Stimulated activated naive CD8-positive, alpha-beta T cell treated with anti-CD3 and anti-CD28 coated beads, Interleukin-15, Interleukin-2, amounts not matched to agents 100 ng/mL and 50 ng/mL, for 24 hours (primary cell): Measurements from ENCODE around the gene ZFP36L1.

ENCODE experiments used
- H3K27ac Mint-ChIP-seq: one replicate; pipeline ENCODE4 v1.8.0; 2021; ENCODE audit warnings: mild to moderate bottlenecking, mixed read lengths
- H3K27me3 Mint-ChIP-seq: one replicate; pipeline ENCODE4 v1.8.0; 2021; ENCODE audit warnings: mixed read lengths
- H3K36me3 Mint-ChIP-seq: one replicate; pipeline ENCODE4 v1.8.0; 2021; ENCODE audit warnings: low read depth, mixed read lengths
- H3K4me1 Mint-ChIP-seq: one replicate; pipeline ENCODE4 v1.8.0; 2021; ENCODE audit warnings: low read depth, mixed read lengths
- H3K4me3 Mint-ChIP-seq: one replicate; pipeline ENCODE4 v1.8.0; 2021; ENCODE audit warnings: mild to moderate bottlenecking, mixed read lengths
- H3K9me3 Mint-ChIP-seq: one replicate; pipeline ENCODE4 v1.8.0; 2021; ENCODE audit warnings: mixed read lengths

ZFP36L1 gene

GRCh38 chr14:68808696-68809480, 16.0 kb upstream of the ZFP36L1 start:
- no peaks in the 10 kb centered on the region for H3K27me3 Mint-ChIP-seq
- H3K36me3 Mint-ChIP-seq, result peaks cover 8% of the 10 kb centered on the region
- H3K27ac Mint-ChIP-seq, result no peak overlapping the region
- H3K9me3 Mint-ChIP-seq, result no peaks in the 10 kb centered on the region
- H3K4me3 Mint-ChIP-seq, result no peak overlapping the region
- peaks cover 67% of the 10 kb centered on the region for H3K4me1 Mint-ChIP-seq

GRCh38 chr14:68807987-68808386, 15.1 kb upstream of the ZFP36L1 start:
- Mint-ChIP-seq H3K27ac (no peak overlapping the region), H3K9me3 (peaks cover 4% of the 10 kb centered on the region), H3K27me3 (no peaks in the 10 kb centered on the region), H3K36me3 (peaks cover 8% of the 10 kb centered on the region), H3K4me1 (peaks cover 58% of the 10 kb centered on the region), H3K4me3 (no peak overlapping the region)

- no peak overlapping the region for H3K4me3 Mint-ChIP-seq
- H3K27ac Mint-ChIP-seq, result peak overlapping the region; percentile 77
- H3K27me3 Mint-ChIP-seq, result no peaks in the 10 kb centered on the region
- H3K4me1 Mint-ChIP-seq, result peaks cover 50% of the 10 kb centered on the region
- peaks cover 4% of the 10 kb centered on the region for H3K9me3 Mint-ChIP-seq
- peaks cover 8% of the 10 kb centered on the region for H3K36me3 Mint-ChIP-seq
Measured at GRCh38 chr14:68807148-68807600, 14.3 kb upstream of the ZFP36L1 start.

GRCh38 chr14:68806526-68807147, 13.8 kb upstream of the ZFP36L1 start:
- H3K9me3 Mint-ChIP-seq, result peaks cover 10% of the 10 kb centered on the region
- H3K4me1 Mint-ChIP-seq, result peaks cover 52% of the 10 kb centered on the region
- H3K27ac Mint-ChIP-seq, result peak overlapping the region; percentile 77
- no peak overlapping the region for H3K4me3 Mint-ChIP-seq
- no peaks in the 10 kb centered on the region for H3K27me3 Mint-ChIP-seq
- H3K36me3 Mint-ChIP-seq, result peaks cover 14% of the 10 kb centered on the region

- Mint-ChIP-seq H3K9me3 (peaks cover 15% of the 10 kb centered on the region), H3K4me1 (peaks cover 57% of the 10 kb centered on the region), H3K36me3 (peaks cover 17% of the 10 kb centered on the region), H3K4me3 (peak overlapping the region; percentile 2), H3K27me3 (no peaks in the 10 kb centered on the region), H3K27ac (no peak overlapping the region)
Measured at GRCh38 chr14:68805414-68805813, 12.5 kb upstream of the ZFP36L1 start.

- H3K4me1 Mint-ChIP-seq, result peaks cover 71% of the 10 kb centered on the region
- peak overlapping the region; percentile 24 for H3K4me3 Mint-ChIP-seq
- peak overlapping the region; percentile 54 for H3K27ac Mint-ChIP-seq
- H3K9me3 Mint-ChIP-seq, result peaks cover 18% of the 10 kb centered on the region
- H3K27me3 Mint-ChIP-seq, result no peaks in the 10 kb centered on the region
- H3K36me3 Mint-ChIP-seq, result peaks cover 17% of the 10 kb centered on the region
Measured at GRCh38 chr14:68801631-68802030, 8.8 kb upstream of the ZFP36L1 start.

- Mint-ChIP-seq H3K4me3 (no peak overlapping the region), H3K36me3 (peaks cover 17% of the 10 kb centered on the region), H3K9me3 (peaks cover 18% of the 10 kb centered on the region), H3K27me3 (no peaks in the 10 kb centered on the region), H3K27ac (no peak overlapping the region), H3K4me1 (peaks cover 73% of the 10 kb centered on the region)
Measured at GRCh38 chr14:68800953-68801352, 8.1 kb upstream of the ZFP36L1 start.

GRCh38 chr14:68800390-68800789, 7.5 kb upstream of the ZFP36L1 start:
- H3K27me3 Mint-ChIP-seq, result no peaks in the 10 kb centered on the region
- H3K4me1 Mint-ChIP-seq, result peaks cover 68% of the 10 kb centered on the region
- H3K4me3 Mint-ChIP-seq, result no peak overlapping the region
- H3K27ac Mint-ChIP-seq, result peak overlapping the region; percentile 67
- H3K9me3 Mint-ChIP-seq, result peaks cover 18% of the 10 kb centered on the region
- H3K36me3 Mint-ChIP-seq, result peaks cover 17% of the 10 kb centered on the region

GRCh38 chr14:68798621-68799020, 5.8 kb upstream of the ZFP36L1 start:
- Mint-ChIP-seq H3K27me3 (no peaks in the 10 kb centered on the region), H3K27ac (peak overlapping the region; percentile 98), H3K9me3 (peaks cover 18% of the 10 kb centered on the region), H3K36me3 (peaks cover 17% of the 10 kb centered on the region), H3K4me1 (peaks cover 74% of the 10 kb centered on the region), H3K4me3 (no peak overlapping the region)

GRCh38 chr14:68797121-68797670, 4.3 kb upstream of the ZFP36L1 start:
- H3K4me3 Mint-ChIP-seq, result peak overlapping the region; percentile 3
- H3K9me3 Mint-ChIP-seq, result peaks cover 13% of the 10 kb centered on the region
- H3K36me3 Mint-ChIP-seq, result peaks cover 24% of the 10 kb centered on the region
- H3K4me1 Mint-ChIP-seq, result peaks cover 79% of the 10 kb centered on the region
- peak overlapping the region; percentile 98 for H3K27ac Mint-ChIP-seq
- no peaks in the 10 kb centered on the region for H3K27me3 Mint-ChIP-seq

- Mint-ChIP-seq H3K27ac (peak overlapping the region; percentile 98), H3K4me1 (peaks cover 73% of the 10 kb centered on the region), H3K9me3 (peaks cover 7% of the 10 kb centered on the region), H3K27me3 (no peaks in the 10 kb centered on the region), H3K4me3 (peak overlapping the region; percentile 99), H3K36me3 (peaks cover 20% of the 10 kb centered on the region)
Measured at GRCh38 chr14:68796418-68797101, 3.7 kb upstream of the ZFP36L1 start.

GRCh38 chr14:68795597-68796417, 2.9 kb upstream of the ZFP36L1 start:
- Mint-ChIP-seq H3K4me3 (peak overlapping the region; percentile 99), H3K27me3 (no peaks in the 10 kb centered on the region), H3K36me3 (peaks cover 25% of the 10 kb centered on the region), H3K4me1 (peaks cover 66% of the 10 kb centered on the region), H3K9me3 (peaks cover 4% of the 10 kb centered on the region), H3K27ac (peak overlapping the region; percentile 98)

- Mint-ChIP-seq H3K4me1 (peaks cover 62% of the 10 kb centered on the region), H3K27me3 (no peaks in the 10 kb centered on the region), H3K4me3 (peak overlapping the region; percentile 99), H3K9me3 (no peaks in the 10 kb centered on the region), H3K27ac (peak overlapping the region; percentile 98), H3K36me3 (peaks cover 33% of the 10 kb centered on the region)
Measured at GRCh38 chr14:68794851-68795596, 2.2 kb upstream of the ZFP36L1 start.
